ENCODE results near the gene MIA3. TPM values are rescaled to one million over a fixed set of nuclear protein-coding genes. Genes with fewer than 3 reads are reported as not detected.

Gene MIA3
- total and polyA plus RNA-seq, 2 of the 4 experiments (the other 2 are of a cell fraction) = 35.0 to 45.4 TPM

- H3K4me3 ChIP-seq (ENCODE audit: insufficient read depth, low read depth, low read length) = no peak overlapping the region
- BruUV-seq (replicated peaks) = no TSS peak
- no peaks in the 10 kb centered on the region for H3K27me3 ChIP-seq (ENCODE audit: control insufficient read depth, insufficient read depth, low read length)
- no peak overlapping the region for H3K56ac ChIP-seq (ENCODE audit: extremely low read depth, insufficient read depth, low read length)
- no peak overlapping the region for H2BK5ac ChIP-seq (ENCODE audit: low read depth, low read length, poor library complexity, severe bottlenecking)
- H4K91ac ChIP-seq (ENCODE audit: insufficient read depth, low read depth, low read length) = no peak overlapping the region
- no peaks in the 10 kb centered on the region for H3K9me3 ChIP-seq (ENCODE audit: control insufficient read depth, insufficient read depth, low read length)
- H2AK9ac ChIP-seq (replicated peaks; ENCODE audit: low read depth, low read length, poor library complexity) = no peak overlapping the region
- H3K4me1 ChIP-seq (ENCODE audit: control insufficient read depth, insufficient read depth, low read length) = no peaks in the 10 kb centered on the region; the same call in 1 of the 2 replicates
- H3K4ac ChIP-seq (ENCODE audit: low read depth, low read length) = no peak overlapping the region
- H2AFZ ChIP-seq (replicated peaks; ENCODE audit: low read length, poor library complexity) = no peak overlapping the region
- 57% methylated on average over 1 of the region's 4 CpGs; no CpG with 5 or more reads in 1 of the 2 experiments for WGBS, 2 experiments (ENCODE audit: extremely low coverage in 2 of 2, insufficient read length in 1 of 2)
- H3K23ac ChIP-seq (ENCODE audit: low read depth, low read length) = no peak overlapping the region
- ChIA-PET POLR2A (ENCODE audit: unreplicated experiment) (no interaction called here), CTCF (no interaction called here)
- intact Hi-C loops (cut with micrococcal nuclease) = no loop called here
- 0 out of 2 replicates have a peak, but pooled peaks cover 2% of the 10 kb centered on the region for H3K36me3 ChIP-seq (ENCODE audit: control insufficient read depth, insufficient read depth, low read length)
- no peak overlapping the region for H2AK5ac ChIP-seq (ENCODE audit: low read depth, low read length)
- no peak overlapping the region for H2BK15ac ChIP-seq (ENCODE audit: low read depth, low read length)
- no peak overlapping the region for H2BK20ac ChIP-seq (ENCODE audit: low read depth, low read length)
- H4K8ac ChIP-seq (ENCODE audit: low read depth in 2 of 2, low read length in 2 of 2) = no peak overlapping the region
- no peak overlapping the region for H3K9ac ChIP-seq (ENCODE audit: low read depth, low read length)
- H3K27ac ChIP-seq (ENCODE audit: insufficient read depth, low read length) = no peak overlapping the region
- in situ Hi-C loops (cut with MboI; ENCODE audit: low sequenced_read_pairs) = no loop called here
- H4K5ac ChIP-seq (ENCODE audit: low read depth, low read length) = no peak overlapping the region
- dilution Hi-C loops (cut with HindIII; ENCODE audit: low sequenced_read_pairs, unreplicated experiment) = no loop called here
- DNase-seq = peak; percentile 30
- TF ChIP-seq NFE2L2 (IDR thresholded peaks at IDR 0.05; ENCODE audit: low read depth, low read length) = no peak
- no peak for TF ChIP-seq BHLHE40 (IDR thresholded peaks at IDR 0.05; ENCODE audit: low read depth, low read length)
- TF ChIP-seq POLR2A (IDR thresholded peaks at IDR 0.05; ENCODE audit: low read depth, low read length) = no peak
- no peak for TF ChIP-seq ELK1 (IDR thresholded peaks at IDR 0.05; ENCODE audit: borderline replicate concordance, low read depth, low read length)
- no peak for TF ChIP-seq CTCF (conservative IDR thresholded peaks at IDR 0.05; ENCODE audit: low read depth, low read length)
- TF ChIP-seq RAD21 (IDR thresholded peaks at IDR 0.05; ENCODE audit: low read length) = no peak
- TF ChIP-seq MAZ (IDR thresholded peaks at IDR 0.05; ENCODE audit: borderline replicate concordance, low read depth, low read length) = no peak
- no peak for TF ChIP-seq USF2 (IDR thresholded peaks at IDR 0.05; ENCODE audit: low read depth, low read length)
- no peak for TF ChIP-seq RFX5 (IDR thresholded peaks at IDR 0.05; ENCODE audit: low read depth, low read length)
- no peak for TF ChIP-seq MXI1 (IDR thresholded peaks at IDR 0.05; ENCODE audit: borderline replicate concordance, low read depth, low read length)
- no peak for TF ChIP-seq MAFK (IDR thresholded peaks at IDR 0.05; ENCODE audit: low read depth, low read length)
- TF ChIP-seq FOS (IDR thresholded peaks at IDR 0.05; ENCODE audit: low read depth, low read length) = no peak
- no peak overlapping the region for H2BK120ac ChIP-seq (ENCODE audit: low read depth, low read length)
- no peak overlapping the region for H3K14ac ChIP-seq (replicated peaks; ENCODE audit: low read depth, low read length)
- H3K18ac ChIP-seq (ENCODE audit: low read depth, low read length) = no peak overlapping the region
- peaks cover 4 to 13% of the 10 kb centered on the region in 2 experiments for H3K79me1 ChIP-seq (ENCODE audit: low read depth in 1 of 2, low read length in 2 of 2)
- no peaks in the 10 kb centered on the region for H4K20me1 ChIP-seq (ENCODE audit: insufficient read depth, low read length)
- H3K9me1 ChIP-seq (ENCODE audit: insufficient read depth, low read length) = 0 out of 2 replicates have a peak, but pooled peaks cover 2% of the 10 kb centered on the region
- H3K4me2 ChIP-seq (ENCODE audit: low read depth, low read length) = no peak overlapping the region; the same call in 1 of the 2 replicates
- ATAC-seq (ENCODE audit: low read depth) = no peak
These were observed 35.7 kb upstream of the MIA3 start for GRCh38 chr1:222582099-222582774.
